Activated CD4-positive, alpha-beta T cell treated with anti-CD3 and anti-CD28 coated beads for 24 hours (primary cell): ENCODE measurements around the gene DZIP1L.

Experiments used
- DNase-seq, 2 donors: peaks; one replicate each; pipeline ENCODE4 v3.0.0-alpha.2; 2020; ENCODE audit warnings: low read depth in 2 of 2

Gene DZIP1L

GRCh38 chr3:138034918-138035317 is 80.5 kb downstream of the DZIP1L start:
- DNase-seq, result no peak

- no peak for DNase-seq
These were observed 82.2 kb downstream of the DZIP1L start for GRCh38 chr3:138033202-138033691.

- DNase-seq, result no peak
These were observed 82.8 kb downstream of the DZIP1L start for GRCh38 chr3:138032567-138032966.

GRCh38 chr3:138031536-138031935 is 83.9 kb downstream of the DZIP1L start:
- DNase-seq, result no peak

GRCh38 chr3:138030734-138031280 is 84.6 kb downstream of the DZIP1L start:
- DNase-seq, result no peak

- no peak for DNase-seq
These were observed 87.6 kb downstream of the DZIP1L start for GRCh38 chr3:138027821-138028220.

GRCh38 chr3:138025553-138025952 is 89.9 kb downstream of the DZIP1L start:
- no peak for DNase-seq

GRCh38 chr3:138023754-138024153 is 91.7 kb downstream of the DZIP1L start:
- no peak for DNase-seq

GRCh38 chr3:138019281-138020069 is 95.9 kb downstream of the DZIP1L start:
- DNase-seq, result no peak

- DNase-seq, result no peak
These were observed 99.3 kb downstream of the DZIP1L start for GRCh38 chr3:138016065-138016464.

GRCh38 chr3:138012526-138012925 is 102.9 kb downstream of the DZIP1L start:
- no peak for DNase-seq
